ENCODE data around the gene EEA1.

The EEA1 gene

DNA sequence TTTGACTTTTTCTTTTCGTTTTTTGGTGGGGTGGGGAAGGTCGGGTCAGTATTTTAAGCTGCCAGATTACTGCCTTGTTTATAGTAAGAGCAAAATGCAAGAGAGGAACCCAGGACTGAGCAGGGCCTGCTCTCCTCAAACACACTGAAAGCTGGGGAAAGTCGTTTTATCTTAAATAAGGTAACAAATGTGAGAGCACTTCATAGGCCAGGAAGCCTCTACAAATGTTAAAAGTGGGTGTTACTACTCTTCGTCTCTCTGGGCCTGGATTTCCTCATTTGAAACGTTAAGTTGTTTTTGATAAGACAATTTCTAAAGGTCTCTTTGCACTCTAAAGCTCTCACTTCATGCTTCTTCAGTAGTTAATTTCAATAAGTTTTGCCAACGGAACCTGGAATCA is 192.5 kb downstream of the EEA1 start:
- Mint-ChIP-seq H3K4me1 (ENCODE audit: low read depth in 2 of 2) (no peaks in the 10 kb centered on the region), H3K4me3 (no peak overlapping the region), H3K9me3 (no peaks in the 10 kb centered on the region), H3K27ac (no peak overlapping the region), H3K27me3 (peaks cover 42 to 47% of the 10 kb centered on the region in 2 donors), H3K36me3 (ENCODE audit: insufficient read depth) (no peaks in the 10 kb centered on the region)
- DNase-seq, result no peak
- no peak for ATAC-seq (replicated peaks)

DNA sequence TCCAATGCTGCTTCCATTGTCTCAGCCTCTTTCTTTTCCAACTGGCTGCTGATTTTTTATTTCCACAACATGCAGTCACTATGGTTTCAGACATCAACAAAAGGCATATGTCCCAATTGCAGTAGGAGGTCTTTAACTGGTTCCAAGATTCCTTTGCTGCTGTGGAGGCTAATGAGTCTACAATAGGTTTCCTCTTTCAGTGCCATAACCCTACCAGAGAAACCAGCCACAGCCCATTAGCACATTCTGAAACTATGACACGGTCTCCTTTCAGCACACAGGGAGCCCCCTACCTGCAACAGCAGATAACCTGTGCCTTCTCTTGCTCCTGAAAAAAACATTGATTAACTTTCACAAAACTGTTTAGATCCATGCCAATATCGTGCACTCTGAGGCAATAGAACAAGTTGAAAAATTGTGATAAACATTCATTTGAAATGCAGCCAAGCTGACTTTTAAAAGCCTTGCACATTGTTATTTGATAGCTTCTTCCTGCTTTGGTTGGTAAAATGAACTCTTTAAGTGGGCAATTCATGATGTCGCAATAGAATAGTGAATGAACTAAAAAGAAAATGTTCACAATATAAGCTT is 193.9 kb downstream of the EEA1 start:
- no peaks in the 10 kb centered on the region for H3K4me1 Mint-ChIP-seq (ENCODE audit: low read depth in 2 of 2)
- peaks cover 37 to 56% of the 10 kb centered on the region in 2 donors for H3K27me3 Mint-ChIP-seq
- H3K4me3 Mint-ChIP-seq, result no peak overlapping the region
- DNase-seq (no peak), ATAC-seq (replicated peaks) (no peak)
- no peaks in the 10 kb centered on the region for H3K9me3 Mint-ChIP-seq
- no peaks in the 10 kb centered on the region for H3K36me3 Mint-ChIP-seq (ENCODE audit: insufficient read depth)
- peak overlapping the region in 1 of 2 donors; percentile 4 for H3K27ac Mint-ChIP-seq

DNA sequence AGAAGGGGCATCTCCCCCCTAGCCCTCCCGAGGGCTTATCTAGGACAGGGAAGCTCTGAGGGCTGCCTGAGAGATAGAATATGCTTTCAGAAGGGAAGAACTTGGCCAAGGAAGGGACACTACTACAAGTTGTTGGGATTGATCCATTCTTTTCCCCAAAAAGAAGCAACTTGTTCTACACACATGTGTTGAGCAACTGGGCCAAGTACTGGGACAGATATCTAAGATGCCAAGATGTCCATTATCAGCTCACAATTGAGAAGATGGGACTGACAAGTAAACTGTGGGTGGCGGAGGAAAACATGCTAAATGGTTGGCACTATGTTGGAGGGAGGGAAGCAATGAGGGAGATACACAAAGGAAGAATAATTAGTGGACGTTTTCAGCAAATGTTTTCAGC is 195.4 kb downstream of the EEA1 start:
- Mint-ChIP-seq H3K27ac (no peak overlapping the region), H3K9me3 (no peaks in the 10 kb centered on the region), H3K27me3 (peaks cover 33 to 59% of the 10 kb centered on the region in 2 donors), H3K4me1 (ENCODE audit: low read depth in 2 of 2) (no peaks in the 10 kb centered on the region), H3K36me3 (ENCODE audit: insufficient read depth) (no peaks in the 10 kb centered on the region), H3K4me3 (no peak overlapping the region)
- ATAC-seq (replicated peaks) (no peak), DNase-seq (no peak)

DNA sequence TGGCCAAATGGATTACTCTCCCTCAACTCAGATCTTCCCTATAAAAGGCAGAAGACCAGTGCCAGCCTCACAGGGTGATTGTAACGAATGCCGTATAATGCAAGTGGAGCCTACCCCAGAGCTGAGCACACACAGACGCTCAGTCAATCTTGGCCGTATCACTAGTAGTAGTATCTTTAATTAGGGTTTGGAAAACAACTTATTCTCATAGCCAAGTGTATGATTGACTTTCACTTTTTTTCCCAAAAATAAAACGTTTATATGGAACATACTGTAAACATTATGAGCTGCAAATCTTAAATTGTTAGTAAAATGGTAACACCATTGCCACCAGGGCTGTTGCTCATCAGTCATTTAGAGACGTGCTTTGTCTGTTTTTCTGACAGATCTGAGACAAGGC is 195.9 kb downstream of the EEA1 start:
- DNase-seq, result no peak
- Mint-ChIP-seq H3K27me3 (peaks cover 33 to 59% of the 10 kb centered on the region in 2 donors), H3K27ac (no peak overlapping the region), H3K4me3 (no peak overlapping the region), H3K36me3 (ENCODE audit: insufficient read depth) (no peaks in the 10 kb centered on the region), H3K4me1 (ENCODE audit: low read depth in 2 of 2) (no peaks in the 10 kb centered on the region), H3K9me3 (no peaks in the 10 kb centered on the region)
- ATAC-seq (replicated peaks), result no peak

DNA sequence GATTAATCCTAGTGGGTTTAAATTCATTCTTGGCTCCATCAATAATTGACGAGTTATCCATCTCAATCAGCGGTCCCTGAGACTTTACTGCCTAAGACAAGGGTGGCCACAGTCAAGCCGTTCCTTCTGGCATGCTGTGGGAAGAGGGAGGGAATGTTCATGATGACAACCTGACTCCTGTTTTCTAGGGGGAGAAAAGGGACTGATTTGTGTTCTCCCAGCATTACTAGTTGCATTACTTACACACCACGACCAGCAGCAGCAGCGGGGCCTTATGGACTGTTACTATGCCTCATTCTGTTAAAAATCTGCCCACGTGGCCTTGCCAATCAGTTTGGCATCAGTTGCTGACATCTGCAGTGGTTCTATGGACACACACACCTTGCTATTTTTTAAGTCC is 196.4 kb downstream of the EEA1 start:
- ATAC-seq (replicated peaks), result no peak
- Mint-ChIP-seq H3K27me3 (peaks cover 30 to 59% of the 10 kb centered on the region in 2 donors), H3K4me1 (ENCODE audit: low read depth in 2 of 2) (no peaks in the 10 kb centered on the region), H3K27ac (no peak overlapping the region), H3K36me3 (ENCODE audit: insufficient read depth) (no peaks in the 10 kb centered on the region), H3K9me3 (no peaks in the 10 kb centered on the region), H3K4me3 (no peak overlapping the region)
- DNase-seq, result no peak

GRCh38 chr12:92732216-92732615 is 196.9 kb downstream of the EEA1 start:
- peaks cover 25 to 59% of the 10 kb centered on the region in 2 donors for H3K27me3 Mint-ChIP-seq

DNA sequence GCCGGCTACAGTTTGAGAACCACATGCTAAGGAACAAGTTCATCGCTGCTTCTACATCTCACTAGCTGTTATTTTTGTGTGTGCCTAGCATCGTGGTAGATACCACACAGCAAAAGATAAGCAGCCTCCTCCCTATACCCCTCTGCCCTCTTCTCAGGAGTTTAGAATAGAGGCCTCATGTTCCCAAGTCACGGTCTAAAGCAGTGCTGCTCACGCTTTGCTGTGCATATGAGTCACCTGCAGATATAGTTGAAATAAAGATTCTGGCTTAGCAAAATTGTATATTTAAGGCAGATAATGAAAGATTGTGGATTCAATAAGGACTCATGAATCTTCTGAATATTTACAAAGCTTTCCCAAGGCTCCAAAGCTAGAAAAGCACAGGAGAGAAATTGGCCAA is 198.3 kb downstream of the EEA1 start:
- Mint-ChIP-seq H3K4me1 (ENCODE audit: low read depth in 2 of 2) (no peaks in the 10 kb centered on the region), H3K36me3 (ENCODE audit: insufficient read depth) (no peaks in the 10 kb centered on the region), H3K27ac (no peak overlapping the region), H3K27me3 (peaks cover 16 to 49% of the 10 kb centered on the region in 2 donors), H3K9me3 (no peaks in the 10 kb centered on the region), H3K4me3 (no peak overlapping the region)
- ATAC-seq (replicated peaks), result no peak
- no peak for DNase-seq

More at GRCh38 chr12:92732216-92732615, 196.9 kb downstream of the EEA1 start:
- DNase-seq (no peak), ATAC-seq (replicated peaks) (no peak)
- no peaks in the 10 kb centered on the region for H3K9me3 Mint-ChIP-seq
- no peaks in the 10 kb centered on the region for H3K36me3 Mint-ChIP-seq (ENCODE audit: insufficient read depth)
- H3K4me1 Mint-ChIP-seq (ENCODE audit: low read depth in 2 of 2), result no peaks in the 10 kb centered on the region
- H3K4me3 Mint-ChIP-seq, result no peak overlapping the region
- no peak overlapping the region for H3K27ac Mint-ChIP-seq

GRCh38 chr12:92729773-92730305 is 199.3 kb downstream of the EEA1 start:
- no peak overlapping the region for H3K27ac Mint-ChIP-seq
- DNase-seq (no peak), ATAC-seq (replicated peaks) (no peak)
- H3K36me3 Mint-ChIP-seq (ENCODE audit: insufficient read depth), result no peaks in the 10 kb centered on the region
- H3K27me3 Mint-ChIP-seq, result peaks cover 17 to 48% of the 10 kb centered on the region in 2 donors
- no peak overlapping the region for H3K4me3 Mint-ChIP-seq
- no peaks in the 10 kb centered on the region for H3K4me1 Mint-ChIP-seq (ENCODE audit: low read depth in 2 of 2)
- H3K9me3 Mint-ChIP-seq, result peaks cover 4 to 5% of the 10 kb centered on the region in 2 donors

DNA sequence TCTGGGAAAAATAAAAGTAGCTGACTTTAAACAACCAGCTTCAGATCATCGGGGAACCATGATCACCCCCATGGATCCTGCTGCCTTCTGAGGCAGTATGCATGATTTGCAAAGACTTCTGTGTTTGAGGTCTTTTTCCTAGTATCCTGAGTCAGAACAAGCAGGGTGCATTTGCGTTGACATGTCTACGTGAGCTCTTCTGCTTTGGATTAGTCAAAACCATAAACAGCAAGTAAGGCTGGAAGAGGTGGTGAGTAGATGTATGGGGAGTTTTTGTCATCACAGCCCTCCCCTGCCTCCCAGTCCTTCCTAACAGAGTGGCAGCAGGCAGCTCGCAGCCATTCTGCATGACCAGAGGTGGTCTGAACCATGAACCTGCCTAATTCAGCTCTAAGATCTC is 202.2 kb downstream of the EEA1 start:
- ATAC-seq (replicated peaks), result no peak
- Mint-ChIP-seq H3K9me3 (peaks cover 9 to 10% of the 10 kb centered on the region in 2 donors), H3K27ac (no peak overlapping the region), H3K27me3 (peaks cover 21 to 43% of the 10 kb centered on the region in 2 donors), H3K4me1 (ENCODE audit: low read depth in 2 of 2) (no peaks in the 10 kb centered on the region), H3K4me3 (no peak overlapping the region), H3K36me3 (ENCODE audit: insufficient read depth) (no peaks in the 10 kb centered on the region)
- no peak for DNase-seq

- Mint-ChIP-seq H3K27me3 (peaks cover 35 to 54% of the 10 kb centered on the region in 2 donors), H3K4me1 (ENCODE audit: low read depth in 2 of 2) (no peaks in the 10 kb centered on the region), H3K9me3 (peaks cover 9 to 10% of the 10 kb centered on the region in 2 donors), H3K4me3 (no peak overlapping the region), H3K27ac (no peak overlapping the region), H3K36me3 (ENCODE audit: insufficient read depth) (no peaks in the 10 kb centered on the region)
- DNase-seq (no peak), ATAC-seq (replicated peaks) (no peak)
These were observed 206.2 kb downstream of the EEA1 start for GRCh38 chr12:92722897-92723296.

DNA sequence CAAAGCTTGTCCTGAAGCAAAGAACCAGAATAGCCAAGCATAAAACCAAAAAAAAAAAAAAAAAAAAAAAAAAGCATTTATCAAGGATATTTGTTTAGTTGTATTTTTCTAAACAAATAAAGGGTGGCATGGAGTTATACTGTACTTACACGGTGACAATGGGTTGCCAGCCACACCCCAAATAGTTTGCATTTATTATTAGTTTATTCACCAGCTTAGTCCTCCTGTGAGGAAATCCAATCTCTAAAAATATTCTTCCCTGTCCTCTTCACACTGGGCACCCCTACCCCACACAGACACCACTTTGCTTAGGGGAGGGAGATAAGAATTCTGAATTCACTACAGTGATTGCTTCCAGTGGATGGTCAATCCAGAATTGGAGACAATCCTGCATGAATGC is 207.4 kb downstream of the EEA1 start:
- ATAC-seq (replicated peaks), result no peak
- Mint-ChIP-seq H3K36me3 (ENCODE audit: insufficient read depth) (no peaks in the 10 kb centered on the region), H3K4me3 (no peak overlapping the region), H3K27me3 (peaks cover 38 to 54% of the 10 kb centered on the region in 2 donors), H3K27ac (no peak overlapping the region), H3K9me3 (peaks cover 9 to 10% of the 10 kb centered on the region in 2 donors), H3K4me1 (ENCODE audit: low read depth in 2 of 2) (no peaks in the 10 kb centered on the region)
- no peak for DNase-seq

DNA sequence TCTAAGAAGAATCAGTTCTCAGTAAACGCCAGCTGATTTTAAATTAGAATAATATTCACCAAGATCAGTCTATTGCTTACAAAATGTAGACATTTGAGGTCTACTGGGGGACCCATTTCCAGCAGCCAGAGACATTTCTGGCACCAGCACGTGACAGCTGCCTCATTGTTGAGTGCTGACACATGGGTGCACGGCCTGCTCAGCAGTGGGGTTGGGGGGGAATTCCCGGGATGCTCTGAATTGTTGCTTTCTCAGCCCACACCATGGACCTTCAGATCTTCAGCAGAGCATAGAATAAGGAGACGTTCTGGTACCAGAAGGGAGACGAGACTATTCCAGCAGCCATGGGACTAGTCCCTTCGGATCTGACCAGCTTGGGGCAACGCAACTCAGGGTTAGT is 208.0 kb downstream of the EEA1 start:
- no peaks in the 10 kb centered on the region for H3K4me1 Mint-ChIP-seq (ENCODE audit: low read depth in 2 of 2)
- H3K9me3 Mint-ChIP-seq, result peaks cover 9 to 10% of the 10 kb centered on the region in 2 donors

More for the DNA sequence above, 208.0 kb downstream of the EEA1 start:
- no peaks in the 10 kb centered on the region for H3K36me3 Mint-ChIP-seq (ENCODE audit: insufficient read depth)
- peaks cover 43 to 54% of the 10 kb centered on the region in 2 donors for H3K27me3 Mint-ChIP-seq
- DNase-seq (no peak), ATAC-seq (replicated peaks) (no peak)
- H3K27ac Mint-ChIP-seq, result no peak overlapping the region
- H3K4me3 Mint-ChIP-seq, result no peak overlapping the region

Measured in effector memory CD8-positive, alpha-beta T cell (primary cell).